Esophagus squamous epithelium (tissue), 5 donors: ENCODE measurements around the gene ABCB8. TPM values are rescaled to one million over a fixed set of nuclear protein-coding genes. Genes with fewer than 3 reads are reported as not detected.

ENCODE experiments used
- DNase-seq: peaks from one replicate; lab custom pipeline; 2025; lab: John Stamatoyannopoulos, UW
- H3K27ac ChIP-seq, 4 donors: fragments of 200-600 bp; sonication (generic); one replicate each; pipeline ENCODE4 v1.5.1; 2016 to 2019; ENCODE audit warnings: mild to moderate bottlenecking in 1 of 4
- H3K27me3 ChIP-seq, 4 donors: fragments of 200-600 bp; sonication (generic); 1 replicate in 3 of 4; 2 replicates in 1 of 4; pipeline versions ENCODE4 v1.5.1 to v1.6.0; 2017 to 2021; ENCODE audit warnings: antibody characterized with exemption in 1 of 4
- H3K36me3 ChIP-seq, 3 donors: fragments of 200-600 bp; sonication (generic); one replicate each; pipeline ENCODE4 v1.5.1; 2016 to 2019
- H3K4me1 ChIP-seq, 3 donors: fragments of 200-600 bp; sonication (generic); one replicate each; pipeline ENCODE4 v1.5.1; 2017 to 2019
- H3K4me3 ChIP-seq, 4 donors: fragments of 200-600 bp; sonication (generic); 1 replicate in 3 of 4; 2 replicates in 1 of 4; pipeline ENCODE4 v1.5.1; 2016 to 2019; ENCODE audit warnings: mild to moderate bottlenecking in 2 of 4, moderate library complexity in 1 of 4
- H3K9me3 ChIP-seq, 3 donors: fragments of 200-600 bp; sonication (generic); one replicate each; pipeline ENCODE4 v1.5.1; 2016 to 2019
- CTCF ChIP-seq, 6 experiments: fragments of 450-650 bp in 4 of 6; fragments of 200-600 bp in 2 of 6; sonication (generic) in 2 of 6; IDR thresholded peaks; one replicate each; pipeline ENCODE4 v1.5.1; 2016 to 2019; ENCODE audit warnings: antibody characterized with exemption in 6 of 6, mild to moderate bottlenecking in 4 of 6, moderate library complexity in 4 of 6
- POLR2A ChIP-seq, 4 donors: fragments of 450-650 bp; IDR thresholded peaks; one replicate each; pipeline ENCODE4 v1.6.1; 2017; ENCODE audit warnings: antibody characterized with exemption in 4 of 4, mild to moderate bottlenecking in 4 of 4, moderate library complexity in 3 of 4
- WGBS, 2 donors: methylation state at CpG; one replicate each; pipeline ENCODE4 v1.1.5; 2018; 5-methylcytosine and 5-hydroxymethylcytosine counted together
- intact Hi-C: fragments of 100-400 bp; cut with DNase I; formaldehyde crosslinking; loops from one replicate; pipeline ENCODE4 v1.15.0; 2022
- total RNA-seq, 4 donors: library from RNA; depleted of rRNA; stranded (reverse); fragments of >200 nt; gene quantifications; one replicate each; pipeline ENCODE4 v1.1.0, GENCODE V29; 2016
- donor health status: DM: yes; HTN: yes; CAD: no.

Gene ABCB8
- 10 to 100 TPM; 23.1 to 41.0 (median 26.1) TPM for total RNA-seq

DNA sequence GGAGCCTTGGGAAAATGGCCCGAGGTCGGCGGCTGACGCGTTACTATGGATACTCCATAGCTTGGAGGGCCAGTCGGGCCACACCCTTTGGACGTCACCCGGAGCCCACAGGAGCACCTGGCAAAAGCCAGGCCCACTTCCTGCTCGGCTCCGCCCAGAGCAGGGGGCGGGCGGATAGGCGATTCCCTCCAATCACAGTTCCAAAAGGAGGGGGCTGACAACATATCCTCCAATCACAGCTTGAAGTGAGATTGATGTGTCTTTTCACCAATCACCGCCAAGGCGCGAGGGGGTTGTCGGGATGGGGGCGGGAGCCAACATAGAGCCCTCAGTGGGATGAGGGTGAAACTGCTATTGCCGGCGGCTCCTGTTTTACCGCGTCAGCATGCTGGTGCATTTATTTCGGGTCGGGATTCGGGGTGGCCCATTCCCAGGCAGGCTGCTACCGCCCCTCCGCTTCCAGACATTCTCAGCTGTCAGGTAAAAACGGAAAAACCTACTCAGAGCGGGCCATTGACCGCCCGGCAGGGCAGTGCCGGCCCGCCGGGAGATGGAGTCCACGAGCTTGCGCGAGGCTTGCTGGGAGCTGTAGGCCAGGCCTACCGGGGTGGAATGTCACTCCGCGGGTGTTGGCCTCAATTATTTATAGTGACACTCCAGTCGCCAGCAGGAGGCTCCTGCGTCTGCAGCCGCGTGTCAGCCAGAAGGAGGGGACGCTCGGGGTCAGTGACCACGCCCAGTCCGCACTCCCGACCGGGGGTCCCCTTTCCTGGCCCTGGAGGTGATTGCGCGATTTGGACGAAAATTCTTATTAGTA is at the start of gene ABCB8:
Gene ABCB8, plus strand, starts transcription at position 320 of the 817 bp plus-strand sequence. Its CDS starts 66 bp downstream, at position 386.
- peaks cover 0 to 25% (median 0%) of the 10 kb centered on the region in 3 donors for H3K36me3 ChIP-seq
- peak within 1 kb of the TSS; percentile 62 to 94 (median 78) for H3K4me3 ChIP-seq
- WGBS, 2 donors = 0% methylated on average over 10 to 26 of the region's 53 CpGs
- peak in 2 of 4 donors; percentile 53 to 69 for TF ChIP-seq POLR2A (IDR thresholded peaks at IDR 0.05)
- TF ChIP-seq CTCF (IDR thresholded peaks at IDR 0.05) = peak; percentile 44 to 68 (median 57)
- peaks cover 13 to 46% (median 15%) of the 10 kb centered on the region in 3 donors for H3K4me1 ChIP-seq
- H3K27ac ChIP-seq = peak within 1 kb of the TSS; percentile 73 to 96 (median 90)
- no peaks in the 10 kb centered on the region for H3K9me3 ChIP-seq
- intact Hi-C loops = loop anchor here (5.0 kb wide), 1 partner anchor 84 kb away; no protein-coding TSS in a partner anchor
- H3K27me3 ChIP-seq = no peaks in the 10 kb centered on the region
- peak; percentile 91 for DNase-seq

DNA sequence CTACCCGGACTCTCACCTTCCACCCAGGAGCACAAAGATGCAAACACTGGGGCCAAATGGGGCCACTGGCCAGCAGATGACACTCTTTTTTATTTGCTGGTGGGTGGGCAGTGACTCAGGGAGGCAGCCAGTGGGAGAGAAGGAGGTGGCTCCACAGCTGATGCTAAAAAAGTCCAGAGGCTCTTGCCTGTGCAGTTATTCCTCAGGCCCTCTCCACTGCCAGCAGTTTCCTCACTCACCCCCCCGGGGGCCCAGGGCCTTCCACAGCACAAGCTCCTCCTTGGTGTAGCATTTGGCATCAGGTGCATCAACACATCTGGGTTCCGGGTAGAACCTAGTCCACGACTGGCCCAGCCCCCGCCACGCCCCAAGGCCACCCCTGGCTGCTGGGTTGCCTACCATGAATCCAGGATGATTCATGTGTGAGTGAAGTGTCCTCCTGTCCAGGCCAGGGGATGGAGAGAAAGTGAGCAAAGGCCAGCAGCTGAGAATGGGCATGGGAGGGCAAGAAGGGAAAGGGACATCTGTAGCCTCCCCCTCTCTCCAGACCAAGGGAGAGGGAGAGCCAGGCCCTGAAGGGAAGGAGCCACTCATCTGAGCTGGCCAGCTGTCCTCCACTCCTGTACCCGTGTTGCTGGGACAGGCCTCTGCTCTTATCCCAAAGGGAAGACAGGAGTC is 48.4 kb upstream of the ABCB8 start:
- 23% methylated on average over 2 of the region's 7 CpGs; no CpG with 5 or more reads in 1 of the 2 donors for WGBS, 2 donors
- Histone ChIP-seq H3K9me3 (no peaks in the 10 kb centered on the region), H3K4me1 (peaks cover 6 to 48% (median 33%) of the 10 kb centered on the region in 3 donors), H3K27ac (peak overlapping the region in 3 of 4 donors; percentile 57 to 82 (median 74)), H3K27me3 (peaks cover 0 to 89% (median 11%) of the 10 kb centered on the region in 4 donors), H3K4me3 (no peak overlapping the region), H3K36me3 (no peaks in the 10 kb centered on the region)
- TF ChIP-seq CTCF (IDR thresholded peaks at IDR 0.05) (no peak), POLR2A (IDR thresholded peaks at IDR 0.05) (no peak)
- DNase-seq = no peak
- intact Hi-C loops = no loop called here

- TF ChIP-seq POLR2A (IDR thresholded peaks at IDR 0.05) (no peak), CTCF (IDR thresholded peaks at IDR 0.05) (no peak)
- Histone ChIP-seq H3K4me1 (peaks cover 6 to 40% (median 25%) of the 10 kb centered on the region in 3 donors), H3K27ac (no peak overlapping the region), H3K9me3 (no peaks in the 10 kb centered on the region), H3K4me3 (no peak overlapping the region), H3K27me3 (peaks cover 0 to 89% (median 11%) of the 10 kb centered on the region in 4 donors), H3K36me3 (no peaks in the 10 kb centered on the region)
- intact Hi-C loops = no loop called here
- no peak for DNase-seq
- WGBS, 2 donors = 8 to 20% methylated on average over 1 to 2 of the region's 2 CpGs
Observed at GRCh38 chr7:150980663-150981062, 47.6 kb upstream of the ABCB8 start.

GRCh38 chr7:150981644-150982043 is 46.6 kb upstream of the ABCB8 start:
- Histone ChIP-seq H3K4me1 (peaks cover 6 to 36% (median 22%) of the 10 kb centered on the region in 3 donors), H3K9me3 (no peaks in the 10 kb centered on the region)

More at GRCh38 chr7:150981644-150982043, 46.6 kb upstream of the ABCB8 start:
- no peaks in the 10 kb centered on the region for H3K36me3 ChIP-seq
- no peak overlapping the region for H3K27ac ChIP-seq
- peaks cover 0 to 82% (median 8%) of the 10 kb centered on the region in 4 donors for H3K27me3 ChIP-seq
- no peak overlapping the region for H3K4me3 ChIP-seq
- no peak for DNase-seq
- intact Hi-C loops = no loop called here
- WGBS, 2 donors = 64 to 73% methylated on average over 5 to 6 of the region's 6 CpGs
- no peak for TF ChIP-seq CTCF (IDR thresholded peaks at IDR 0.05)
- TF ChIP-seq POLR2A (IDR thresholded peaks at IDR 0.05) = no peak
